Glutamatergic neuron (in vitro differentiated cells): ENCODE measurements around the gene PFDN1. TPM values are rescaled to one million over a fixed set of nuclear protein-coding genes. Genes with fewer than 3 reads are reported as not detected.

ENCODE experiments used
- DNase-seq: peaks from one replicate; pipeline ENCODE4 v3.0.0; 2022
- H3K27ac Mint-ChIP-seq: one replicate; pipeline ENCODE4 v1.8.0; 2020; ENCODE audit warnings: mild to moderate bottlenecking, mixed read lengths, inconsistent platforms; ENCODE audit not compliant: unreplicated experiment
- H3K27me3 Mint-ChIP-seq: one replicate; pipeline ENCODE4 v1.8.0; 2020; ENCODE audit warnings: mild to moderate bottlenecking, moderate library complexity, mixed read lengths, inconsistent platforms; ENCODE audit not compliant: unreplicated experiment
- H3K36me3 Mint-ChIP-seq: one replicate; pipeline ENCODE4 v1.8.0; 2020; ENCODE audit warnings: mild to moderate bottlenecking, mixed read lengths, inconsistent platforms; ENCODE audit not compliant: unreplicated experiment
- H3K4me1 Mint-ChIP-seq: one replicate; pipeline ENCODE4 v1.8.0; 2020; ENCODE audit warnings: mild to moderate bottlenecking, low read depth, mixed read lengths, inconsistent platforms; ENCODE audit not compliant: unreplicated experiment
- H3K4me3 Mint-ChIP-seq: one replicate; pipeline ENCODE4 v1.8.0; 2020; ENCODE audit warnings: mild to moderate bottlenecking, mixed read lengths, inconsistent platforms; ENCODE audit not compliant: unreplicated experiment
- H3K9me3 Mint-ChIP-seq: one replicate; pipeline ENCODE4 v1.8.0; 2020; ENCODE audit warnings: mild to moderate bottlenecking, moderate library complexity, mixed read lengths, inconsistent platforms; ENCODE audit not compliant: unreplicated experiment
- CTCF ChIP-seq: fragments of 200-600 bp; sonication (generic); IDR thresholded peaks from one replicate; pipeline ENCODE4 v1.5.0; 2021; ENCODE audit not compliant: partially characterized antibody, unreplicated experiment
- total RNA-seq: library from RNA; stranded (reverse); fragmentation: NEBNext Ultra II Directional; extraction: Animal tissue kit (Norgen Biotek cat#: 25700); gene quantifications from one replicate; pipeline ENCODE4 v1.2.1, GENCODE V29; 2021; ENCODE audit not compliant: unreplicated experiment

The PFDN1 gene
- total RNA-seq, 1 donor from 2014 or later: 67.7 TPM

GRCh38 chr5:140235791-140236551, 66.9 kb downstream of the PFDN1 start:
- no peak for TF ChIP-seq CTCF
- Mint-ChIP-seq H3K27ac (no peak overlapping the region), H3K27me3 (peaks cover 6% of the 10 kb centered on the region), H3K4me1 (peaks cover 5% of the 10 kb centered on the region), H3K9me3 (peaks cover 2% of the 10 kb centered on the region), H3K36me3 (peaks cover 6% of the 10 kb centered on the region), H3K4me3 (no peak overlapping the region)
- no peak for DNase-seq

- Mint-ChIP-seq H3K4me1 (peaks cover 3% of the 10 kb centered on the region), H3K27me3 (peaks cover 3% of the 10 kb centered on the region), H3K36me3 (peaks cover 6% of the 10 kb centered on the region), H3K4me3 (no peak overlapping the region), H3K9me3 (peaks cover 2% of the 10 kb centered on the region), H3K27ac (no peak overlapping the region)
- TF ChIP-seq CTCF: no peak
- no peak for DNase-seq
Observed at GRCh38 chr5:140234377-140234989, 68.4 kb downstream of the PFDN1 start.

GRCh38 chr5:140232731-140233130, 70.2 kb downstream of the PFDN1 start:
- H3K4me3 Mint-ChIP-seq: no peak overlapping the region
- H3K4me1 Mint-ChIP-seq: peaks cover 3% of the 10 kb centered on the region
- no peaks in the 10 kb centered on the region for H3K27me3 Mint-ChIP-seq
- H3K9me3 Mint-ChIP-seq: no peaks in the 10 kb centered on the region
- H3K36me3 Mint-ChIP-seq: peaks cover 6% of the 10 kb centered on the region
- H3K27ac Mint-ChIP-seq: no peak overlapping the region
- no peak for DNase-seq
- TF ChIP-seq CTCF: no peak

- peaks cover 6% of the 10 kb centered on the region for H3K36me3 Mint-ChIP-seq
- no peak for TF ChIP-seq CTCF
- no peaks in the 10 kb centered on the region for H3K9me3 Mint-ChIP-seq
- no peak for DNase-seq
- peak overlapping the region; percentile 69 for H3K27ac Mint-ChIP-seq
- no peak overlapping the region for H3K4me3 Mint-ChIP-seq
- no peaks in the 10 kb centered on the region for H3K27me3 Mint-ChIP-seq
- H3K4me1 Mint-ChIP-seq: peaks cover 4% of the 10 kb centered on the region
Observed at GRCh38 chr5:140230373-140230772, 72.5 kb downstream of the PFDN1 start.

GRCh38 chr5:140228364-140228837, 74.5 kb downstream of the PFDN1 start:
- Mint-ChIP-seq H3K27ac (no peak overlapping the region), H3K4me3 (no peak overlapping the region), H3K4me1 (peaks cover 4% of the 10 kb centered on the region), H3K36me3 (peaks cover 9% of the 10 kb centered on the region), H3K9me3 (peaks cover 3% of the 10 kb centered on the region), H3K27me3 (peaks cover 2% of the 10 kb centered on the region)
- TF ChIP-seq CTCF: no peak
- no peak for DNase-seq
